Gastroesophageal sphincter (tissue), 3 donors: Measurements from ENCODE around the gene TMEM108.

Experiments
- POLR2A ChIP-seq, 2 donors: fragments of 450-650 bp; IDR thresholded peaks; one replicate each; pipeline ENCODE4 v1.6.1; 2017; ENCODE audit warnings: antibody characterized with exemption in 2 of 2, mild to moderate bottlenecking in 2 of 2, moderate library complexity in 1 of 2
- POLR2AphosphoS5 ChIP-seq: sonication (generic); formaldehyde crosslinking; IDR thresholded peaks from one replicate; pipeline ENCODE4 v1.6.1; 2017; ENCODE audit warnings: antibody characterized with exemption
- TF ChIP-seq, protein P1 (sequence below), 4 experiments: fragments of 200-600 bp in 2 of 4; fragments of 450-650 bp in 2 of 4; sonication (generic) in 1 of 4; IDR thresholded peaks; one replicate each; pipeline ENCODE4 v1.5.1; 2017 to 2019; ENCODE audit warnings: antibody characterized with exemption in 4 of 4, mild to moderate bottlenecking in 2 of 4, moderate library complexity in 2 of 4

DNA sequence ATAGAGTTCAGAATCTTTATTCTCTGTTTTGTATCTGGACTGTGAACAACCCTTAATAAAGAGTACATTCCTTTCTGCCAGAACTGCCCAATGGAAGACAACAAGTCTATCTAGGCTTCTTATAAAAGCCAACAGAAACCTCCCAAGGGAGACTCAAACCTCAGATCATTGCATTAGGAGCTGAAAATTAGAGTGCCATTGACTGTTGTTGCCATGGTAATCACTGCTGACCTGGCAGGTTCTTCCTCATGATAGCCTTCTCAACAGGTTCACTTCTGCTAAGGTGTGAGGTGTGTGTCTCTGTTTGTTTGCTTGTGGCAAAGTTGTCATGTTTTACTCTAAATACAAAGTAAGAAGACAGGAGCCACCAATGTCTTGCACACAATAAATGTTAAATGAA, 79.2 kb downstream of the TMEM108 start:
- TF ChIP-seq, protein P1, sequence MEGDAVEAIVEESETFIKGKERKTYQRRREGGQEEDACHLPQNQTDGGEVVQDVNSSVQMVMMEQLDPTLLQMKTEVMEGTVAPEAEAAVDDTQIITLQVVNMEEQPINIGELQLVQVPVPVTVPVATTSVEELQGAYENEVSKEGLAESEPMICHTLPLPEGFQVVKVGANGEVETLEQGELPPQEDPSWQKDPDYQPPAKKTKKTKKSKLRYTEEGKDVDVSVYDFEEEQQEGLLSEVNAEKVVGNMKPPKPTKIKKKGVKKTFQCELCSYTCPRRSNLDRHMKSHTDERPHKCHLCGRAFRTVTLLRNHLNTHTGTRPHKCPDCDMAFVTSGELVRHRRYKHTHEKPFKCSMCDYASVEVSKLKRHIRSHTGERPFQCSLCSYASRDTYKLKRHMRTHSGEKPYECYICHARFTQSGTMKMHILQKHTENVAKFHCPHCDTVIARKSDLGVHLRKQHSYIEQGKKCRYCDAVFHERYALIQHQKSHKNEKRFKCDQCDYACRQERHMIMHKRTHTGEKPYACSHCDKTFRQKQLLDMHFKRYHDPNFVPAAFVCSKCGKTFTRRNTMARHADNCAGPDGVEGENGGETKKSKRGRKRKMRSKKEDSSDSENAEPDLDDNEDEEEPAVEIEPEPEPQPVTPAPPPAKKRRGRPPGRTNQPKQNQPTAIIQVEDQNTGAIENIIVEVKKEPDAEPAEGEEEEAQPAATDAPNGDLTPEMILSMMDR (IDR thresholded peaks at IDR 0.05) = no peak
- TF ChIP-seq POLR2A (IDR thresholded peaks at IDR 0.05) = no peak
- no peak for TF ChIP-seq POLR2AphosphoS5
